ENCODE measurements around the gene SLC12A7.

- TF ChIP-seq CTCF (conservative IDR thresholded peaks at IDR 0.05; ENCODE audit: low read length) = no peak
- TF ChIP-seq EZH2phosphoT487 (IDR thresholded peaks at IDR 0.05; ENCODE audit: borderline replicate concordance, low read depth, low read length) = no peak
Observed at GRCh38 chr5:1026700-1027621, 84.9 kb downstream of the SLC12A7 start.
